Motor neuron (in vitro differentiated cells): ENCODE measurements around the gene NSD2. TPM values are rescaled to one million over a fixed set of nuclear protein-coding genes. Genes with fewer than 3 reads are reported as not detected.
"Not testable (repeated sequence)": the region's sequence is repeated elsewhere in the genome, so short reads cannot be mapped to it uniquely, and the experiment has no call there.

Experiments used
- ATAC-seq, 8 experiments: fragments of 200-7000 bp; cut with Tn5 transposase; replicated peaks in 6 of 8; 2 replicates each; pipeline ENCODE4 v1.8.0; 2021; ENCODE audit warnings: mild to moderate bottlenecking in 8 of 8, moderate library complexity in 8 of 8
- H3K27ac ChIP-seq, 2 donors: fragments of 250-450 bp; sonication (Bioruptor Pico); 2 replicates each; pipeline ENCODE4 v1.9.0; 2021; ENCODE audit warnings: antibody characterized with exemption in 2 of 2, mild to moderate bottlenecking in 2 of 2, moderate library complexity in 1 of 2
- H3K4me1 ChIP-seq, 2 donors: fragments of 250-450 bp; sonication (Bioruptor Pico); replicated peaks in 1 of 2; 2 replicates each; pipeline ENCODE4 v1.6.1; 2021; ENCODE audit warnings: antibody characterized with exemption in 2 of 2, mild to moderate bottlenecking in 2 of 2, moderate library complexity in 1 of 2
- H3K4me3 ChIP-seq, 5 donors: fragments of 250-450 bp; sonication (Bioruptor Pico); 2 replicates each; pipeline ENCODE4 v1.9.0; 2021; ENCODE audit warnings: antibody characterized with exemption in 5 of 5, mild to moderate bottlenecking in 5 of 5, moderate library complexity in 4 of 5
- WGBS, 10 experiments: fragments of 450-650 bp; shearing (Covaris generic); methylation state at CpG; one replicate each; pipeline ENCODE4 v1.0.0; 2022; 5-methylcytosine and 5-hydroxymethylcytosine counted together
- in situ Hi-C, 9 experiments: fragments of 400-800 bp; cut with MboI; loops; one replicate each; pipeline ENCODE4 v1.15.0; 2021; ENCODE audit warnings: low sequenced_read_pairs in 9 of 9, low pct_unique_long_range_greater_than_20kb in 2 of 9; ENCODE audit not compliant: unreplicated experiment in 9 of 9
- total RNA-seq, 8 experiments: library from RNA; unstranded; fragments of 300-600 nt; gene quantifications; 2 replicates each; pipeline versions ENCODE4 v1.2.3 to v1.2.4, GENCODE V29; 2022

The NSD2 gene
- total RNA-seq, 8 experiments from 2014 or later, result 2.9 to 118 (median 63.8) TPM

- H3K27ac ChIP-seq, H3K4me3 ChIP-seq, ATAC-seq, in situ Hi-C loops, H3K4me1 ChIP-seq: not testable (repeated sequence)
- 80 to 100% (median 92%) methylated on average over 1 to 16 of the region's 20 CpGs for WGBS, 10 experiments
Observed at GRCh38 chr4:1993718-1994516, 122.7 kb downstream of the NSD2 start.

GRCh38 chr4:1994938-1995337 lies 123.7 kb downstream of the NSD2 start:
- no peak overlapping the region for H3K27ac ChIP-seq
- no peak for ATAC-seq
- in situ Hi-C loops, result no loop called here
- H3K4me1 ChIP-seq, result no peaks in the 10 kb centered on the region
- H3K4me3 ChIP-seq, result no peak overlapping the region
- WGBS, 10 experiments, result 50 to 100% (median 90%) methylated on average over 1 of the region's 1 CpG; no CpG with 5 or more reads in 6 of the 10 experiments

- ATAC-seq, result no peak
- 86 to 100% (median 97%) methylated on average over 1 to 3 of the region's 3 CpGs; no CpG with 5 or more reads in 1 of the 10 experiments for WGBS, 10 experiments
- in situ Hi-C loops, result no loop called here
- Histone ChIP-seq H3K27ac (no peak overlapping the region), H3K4me3 (no peak overlapping the region), H3K4me1 (no peaks in the 10 kb centered on the region)
Observed at GRCh38 chr4:1996866-1997611, 125.8 kb downstream of the NSD2 start.

GRCh38 chr4:1997712-1998111 lies 126.5 kb downstream of the NSD2 start:
- Histone ChIP-seq H3K4me3 (no peak overlapping the region), H3K4me1 (no peaks in the 10 kb centered on the region), H3K27ac (no peak overlapping the region)
- no peak for ATAC-seq
- 80 to 100% (median 96%) methylated on average over 1 to 4 of the region's 4 CpGs; no CpG with 5 or more reads in 5 of the 10 experiments for WGBS, 10 experiments
- in situ Hi-C loops, result no loop called here

- Histone ChIP-seq H3K4me1 (no peaks in the 10 kb centered on the region), H3K4me3 (no peak overlapping the region), H3K27ac (no peak overlapping the region)
- 88 to 100% (median 95%) methylated on average over 3 to 7 of the region's 7 CpGs; no CpG with 5 or more reads in 1 of the 10 experiments for WGBS, 10 experiments
- in situ Hi-C loops, result no loop called here
- ATAC-seq, result peak in 2 of 8 experiments; percentile 57 to 61
Observed at GRCh38 chr4:1998296-1998695, 127.1 kb downstream of the NSD2 start.

- in situ Hi-C loops, H3K4me3 ChIP-seq, H3K27ac ChIP-seq, H3K4me1 ChIP-seq, ATAC-seq: not testable (repeated sequence)
- WGBS, 10 experiments, result 86 to 100% (median 95%) methylated on average over 1 to 4 of the region's 4 CpGs
Observed at GRCh38 chr4:1999308-1999707, 128.1 kb downstream of the NSD2 start.

GRCh38 chr4:2003361-2003760 lies 132.2 kb downstream of the NSD2 start:
- H3K4me3 ChIP-seq, ATAC-seq, in situ Hi-C loops, H3K27ac ChIP-seq: not testable (repeated sequence)
- 75 to 100% (median 100%) methylated on average over 1 to 2 of the region's 2 CpGs; no CpG with 5 or more reads in 2 of the 10 experiments for whole genome bisulfite sequencing, 10 experiments
- H3K4me1 ChIP-seq, result peaks cover 2 to 12% of the 10 kb centered on the region in 2 donors

- Histone ChIP-seq H3K4me3 (no peak overlapping the region), H3K27ac (no peak overlapping the region), H3K4me1 (peaks cover 8 to 18% of the 10 kb centered on the region in 2 donors)
- in situ Hi-C loops, result no loop called here
- ATAC-seq, result no peak
- 73 to 100% (median 98%) methylated on average over 2 to 7 of the region's 7 CpGs; no CpG with 5 or more reads in 1 of the 10 experiments for WGBS, 10 experiments
Observed at GRCh38 chr4:2006367-2006766, 135.2 kb downstream of the NSD2 start.

- Histone ChIP-seq H3K27ac (no peak overlapping the region), H3K4me1 (peaks cover 8 to 18% of the 10 kb centered on the region in 2 donors), H3K4me3 (peak overlapping the region; percentile 82 to 99 (median 93))
- 66 to 92% (median 84%) methylated on average over 1 to 14 of the region's 15 CpGs for WGBS, 10 experiments
- in situ Hi-C loops, result no loop called here
- no peak for ATAC-seq
Observed at GRCh38 chr4:2006956-2007653, 135.9 kb downstream of the NSD2 start.

- 0 to 7% (median 3%) methylated on average over 3 to 19 of the region's 57 CpGs; no CpG with 5 or more reads in 3 of the 10 experiments for WGBS, 10 experiments
Observed at GRCh38 chr4:2007804-2008670, 136.8 kb downstream of the NSD2 start.

GRCh38 chr4:2008671-2008920 lies 137.4 kb downstream of the NSD2 start:
- in situ Hi-C loops, result no loop called here
- ATAC-seq, result peak in 1 of 8 experiments; percentile 28
- Histone ChIP-seq H3K4me1 (peaks cover 8 to 18% of the 10 kb centered on the region in 2 donors), H3K27ac (peak overlapping the region; percentile 100), H3K4me3 (peak overlapping the region; percentile 82 to 99 (median 93))
- no CpG with 5 or more reads among the region's 27 CpGs for WGBS, 10 experiments

More at GRCh38 chr4:2007804-2008670, 136.8 kb downstream of the NSD2 start:
- ATAC-seq, result peak in 4 of 8 experiments; percentile 1 to 6 (median 3)
- Histone ChIP-seq H3K4me1 (peaks cover 8 to 18% of the 10 kb centered on the region in 2 donors), H3K27ac (peak overlapping the region; percentile 100), H3K4me3 (peak overlapping the region; percentile 82 to 99 (median 93))
- in situ Hi-C loops, result no loop called here

- peaks cover 8 to 18% of the 10 kb centered on the region in 2 donors for H3K4me1 ChIP-seq
- ATAC-seq, result peak; percentile 80 to 88 (median 85)
- peak within 1 kb of the TSS; percentile 100 for H3K27ac ChIP-seq
- H3K4me3 ChIP-seq, result peak within 1 kb of the TSS; percentile 82 to 99 (median 93)
- in situ Hi-C loops, result no loop called here
- 0 to 7% (median 2%) methylated on average over 3 to 12 of the region's 95 CpGs; no CpG with 5 or more reads in 5 of the 10 experiments for WGBS, 10 experiments
Observed at GRCh38 chr4:2008921-2009650, 137.9 kb downstream of the NSD2 start, which contains the start of gene NELFA. TSS of gene NELFA (minus strand) at chr4:2008974. CDS start at chr4:2008959, 15 bp downstream.
